Measurements from ENCODE around the gene ZNF438.
A peak's percentile ranks its signal among the peaks of the same experiment; 100 is the strongest.
"Not testable (repeated sequence)": the region's sequence is repeated elsewhere in the genome, so short reads cannot be mapped to it uniquely, and the experiment has no call there.

ZNF438 gene

GRCh38 chr10:30939643-30940251 lies 91.9 kb downstream of the ZNF438 start:
- TF ChIP-seq CTCF (IDR thresholded peaks at IDR 0.05; ENCODE audit: unreplicated experiment in 3 of 3) = no peak
- Mint-ChIP-seq H3K27me3 (ENCODE audit: low read depth) (no peaks in the 10 kb centered on the region), H3K36me3 (ENCODE audit: low read depth) (peaks cover 18% of the 10 kb centered on the region), H3K9me3 (peaks cover 17% of the 10 kb centered on the region), H3K4me1 (peaks cover 35% of the 10 kb centered on the region), H3K27ac (peak overlapping the region in 2 of 3 experiments; percentile 17 to 62), H3K4me3 (no peak overlapping the region)

GRCh38 chr10:30935078-30935477 lies 96.6 kb downstream of the ZNF438 start:
- no peak overlapping the region for H3K27ac Mint-ChIP-seq
- no peaks in the 10 kb centered on the region for H3K27me3 Mint-ChIP-seq (ENCODE audit: low read depth)
- TF ChIP-seq CTCF (IDR thresholded peaks at IDR 0.05; ENCODE audit: unreplicated experiment in 3 of 3) = no peak
- H3K4me1 Mint-ChIP-seq = peaks cover 29% of the 10 kb centered on the region
- peaks cover 10% of the 10 kb centered on the region for H3K9me3 Mint-ChIP-seq
- H3K4me3 Mint-ChIP-seq = no peak overlapping the region
- peaks cover 25% of the 10 kb centered on the region for H3K36me3 Mint-ChIP-seq (ENCODE audit: low read depth)

GRCh38 chr10:30931094-30931493 lies 100.6 kb downstream of the ZNF438 start:
- Mint-ChIP-seq H3K9me3 (peaks cover 24% of the 10 kb centered on the region), H3K4me3 (no peak overlapping the region)
- TF ChIP-seq CTCF (IDR thresholded peaks at IDR 0.05; ENCODE audit: unreplicated experiment in 3 of 3) = no peak

GRCh38 chr10:30929901-30930520 lies 101.7 kb downstream of the ZNF438 start:
- Mint-ChIP-seq H3K27me3 (ENCODE audit: low read depth) (peaks cover 3% of the 10 kb centered on the region), H3K9me3 (peaks cover 29% of the 10 kb centered on the region), H3K27ac (no peak overlapping the region), H3K4me1 (peaks cover 8% of the 10 kb centered on the region), H3K4me3 (no peak overlapping the region), H3K36me3 (ENCODE audit: low read depth) (peaks cover 32% of the 10 kb centered on the region)
- no peak for TF ChIP-seq CTCF (IDR thresholded peaks at IDR 0.05; ENCODE audit: unreplicated experiment in 3 of 3)

More at GRCh38 chr10:30931094-30931493, 100.6 kb downstream of the ZNF438 start:
- Mint-ChIP-seq H3K27ac (no peak overlapping the region), H3K36me3 (ENCODE audit: low read depth) (peaks cover 34% of the 10 kb centered on the region), H3K4me1 (peaks cover 6% of the 10 kb centered on the region), H3K27me3 (ENCODE audit: low read depth) (peaks cover 3% of the 10 kb centered on the region)

- not testable (repeated sequence) for H3K27ac Mint-ChIP-seq, H3K4me3 Mint-ChIP-seq
- H3K36me3 Mint-ChIP-seq (ENCODE audit: low read depth) = peaks cover 36% of the 10 kb centered on the region
Observed at GRCh38 chr10:30929311-30929729, 102.3 kb downstream of the ZNF438 start.

GRCh38 chr10:30928742-30929141 lies 102.9 kb downstream of the ZNF438 start:
- no peak overlapping the region for H3K27ac Mint-ChIP-seq
- H3K4me3 Mint-ChIP-seq = no peak overlapping the region
- H3K9me3 Mint-ChIP-seq = peaks cover 37% of the 10 kb centered on the region

More at GRCh38 chr10:30929311-30929729, 102.3 kb downstream of the ZNF438 start:
- peaks cover 33% of the 10 kb centered on the region for H3K9me3 Mint-ChIP-seq
- H3K27me3 Mint-ChIP-seq (ENCODE audit: low read depth); H3K4me1 Mint-ChIP-seq: not testable (repeated sequence)

More at GRCh38 chr10:30928742-30929141, 102.9 kb downstream of the ZNF438 start:
- Mint-ChIP-seq H3K27me3 (ENCODE audit: low read depth) (peaks cover 3% of the 10 kb centered on the region), H3K36me3 (ENCODE audit: low read depth) (peaks cover 40% of the 10 kb centered on the region), H3K4me1 (peaks cover 7% of the 10 kb centered on the region)
- no peak for TF ChIP-seq CTCF (IDR thresholded peaks at IDR 0.05; ENCODE audit: unreplicated experiment in 3 of 3)
